Tibial artery (tissue), 4 donors: ENCODE data around the gene PRR20G.

Experiments
- DNase-seq, 2 donors: peaks; one replicate each; pipeline ENCODE4 v3.0.0-alpha.2; 2019
- H3K27ac ChIP-seq, 2 donors: fragments of 200-600 bp; sonication (generic) in 1 of 2; 1 replicate in 1 of 2; 2 replicates in 1 of 2; pipeline ENCODE4 v1.5.1; 2018 to 2019; ENCODE audit warnings: mild to moderate bottlenecking in 1 of 2
- H3K27me3 ChIP-seq, 2 donors: fragments of 200-600 bp; sonication (generic) in 1 of 2; one replicate each; pipeline versions ENCODE4 v1.5.1 to v1.6.0; 2016 to 2019
- H3K36me3 ChIP-seq, 3 donors: fragments of 200-600 bp; sonication (generic) in 2 of 3; one replicate each; pipeline ENCODE4 v1.5.1; 2016 to 2019; ENCODE audit warnings: mild to moderate bottlenecking in 2 of 3
- H3K4me1 ChIP-seq, 4 donors: fragments of 200-600 bp; sonication (generic) in 2 of 4; 1 replicate in 3 of 4; 2 replicates in 1 of 4; pipeline ENCODE4 v1.5.1; 2016 to 2019
- H3K4me3 ChIP-seq, 2 donors: fragments of 200-600 bp; sonication (generic) in 1 of 2; 1 replicate in 1 of 2; 2 replicates in 1 of 2; pipeline ENCODE4 v1.5.1; 2018 to 2019; ENCODE audit warnings: mild to moderate bottlenecking in 2 of 2
- H3K9me3 ChIP-seq, 3 donors: fragments of 200-600 bp; sonication (generic) in 1 of 3; one replicate each; pipeline ENCODE4 v1.5.1; 2016 to 2019
- CTCF ChIP-seq, 2 experiments: fragments of 200-600 bp in 1 of 2; fragments of 450-650 bp in 1 of 2; IDR thresholded peaks; one replicate each; pipeline ENCODE4 v1.5.1; 2017 to 2019; ENCODE audit warnings: antibody characterized with exemption in 2 of 2, mild to moderate bottlenecking in 1 of 2, moderate library complexity in 1 of 2
- intact Hi-C: fragments of 100-400 bp; cut with DNase I; formaldehyde crosslinking; loops from one replicate; pipeline ENCODE4 v1.15.0; 2023; ENCODE audit warnings: low total_unique reads

PRR20G gene

DNA sequence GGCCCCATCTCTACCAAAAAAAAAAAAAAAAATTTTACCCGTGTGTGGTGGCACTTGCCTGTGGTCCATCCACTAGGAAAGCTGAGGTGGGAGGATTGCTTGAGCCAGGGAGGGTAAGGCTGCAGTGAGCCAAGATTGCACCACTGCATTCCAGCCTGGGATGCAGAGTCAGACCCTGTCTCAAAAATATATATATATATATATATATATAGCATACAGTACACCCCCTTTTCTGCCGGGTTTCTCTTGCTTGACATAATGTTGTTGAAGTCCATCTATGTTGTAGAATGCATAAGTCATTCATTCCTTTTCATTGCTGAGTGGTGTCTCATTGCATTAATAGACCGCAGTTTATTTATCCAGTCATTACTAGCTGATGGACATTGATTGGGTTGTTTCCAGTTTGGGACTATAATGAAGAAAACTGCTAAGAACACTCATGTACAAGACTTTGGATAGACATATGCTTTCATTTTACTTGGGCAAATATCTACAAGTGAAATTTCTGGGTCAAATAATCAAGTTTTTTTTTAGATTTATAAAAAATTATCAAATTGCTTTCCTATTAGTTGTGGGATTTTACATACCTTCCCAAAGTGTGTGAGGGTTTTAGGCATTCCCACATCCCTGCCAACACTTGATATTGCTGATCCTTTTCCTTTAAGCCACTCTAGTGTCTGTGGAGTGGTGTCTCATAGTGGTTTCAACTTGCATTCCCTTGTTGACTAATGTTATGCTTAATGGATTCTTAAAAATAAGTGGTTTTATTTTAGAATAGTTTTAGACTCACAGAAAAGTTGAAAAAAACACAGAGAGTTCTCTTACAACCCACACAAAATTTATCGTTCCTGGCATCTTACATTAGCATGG, 2.1 kb upstream of the PRR20G start:
- H3K27ac ChIP-seq = no peak overlapping the region
- H3K4me1 ChIP-seq = no peaks in the 10 kb centered on the region
- intact Hi-C loops = no loop called here
- no peak overlapping the region for H3K4me3 ChIP-seq
- no peak for DNase-seq
- H3K27me3 ChIP-seq = peaks cover 0 to 8% of the 10 kb centered on the region in 2 donors
- no peaks in the 10 kb centered on the region for H3K36me3 ChIP-seq
- no peaks in the 10 kb centered on the region for H3K9me3 ChIP-seq
- no peak for TF ChIP-seq CTCF (IDR thresholded peaks at IDR 0.05)

DNA sequence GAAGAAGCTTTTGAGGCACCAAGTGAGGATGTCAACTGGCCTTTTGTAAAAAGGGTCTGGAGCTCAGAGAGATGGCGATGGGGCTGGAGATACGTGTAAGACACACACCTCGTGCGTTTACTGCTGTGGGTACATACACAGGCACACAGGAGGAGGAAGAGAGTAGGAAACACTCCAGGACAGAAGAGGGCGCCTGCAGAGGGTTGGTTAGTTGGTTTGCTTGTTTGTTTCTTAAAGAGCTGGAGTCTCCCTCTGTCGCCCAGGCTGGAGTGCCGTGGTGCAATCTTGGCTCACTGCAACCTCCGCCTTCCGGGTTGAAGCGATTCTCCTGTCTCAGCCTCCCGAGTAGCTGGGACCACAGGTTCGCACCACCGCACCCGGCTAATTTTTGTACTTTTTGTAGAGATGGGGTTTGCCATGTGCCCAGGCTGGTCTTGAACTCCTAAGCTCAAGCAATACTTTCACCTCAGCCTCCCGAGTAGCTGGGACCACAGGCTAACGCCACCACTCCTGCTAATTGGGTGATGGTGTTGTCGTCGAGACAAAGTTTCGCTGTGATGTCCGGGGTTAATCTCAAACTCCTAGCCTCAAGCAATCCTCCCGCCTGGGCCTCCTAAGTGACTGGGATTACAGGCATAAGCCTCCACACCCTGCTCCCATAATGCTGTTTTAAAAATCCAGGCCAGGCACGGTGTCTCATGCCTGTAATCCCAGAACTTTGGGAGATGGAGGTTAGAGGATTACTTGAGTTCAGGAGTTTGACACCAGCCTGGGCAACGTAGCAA, 1.3 kb upstream of the PRR20G start:
- H3K4me3 ChIP-seq = no peak overlapping the region
- DNase-seq = no peak
- no peak for TF ChIP-seq CTCF (IDR thresholded peaks at IDR 0.05)
- H3K4me1 ChIP-seq = no peaks in the 10 kb centered on the region
- H3K27ac ChIP-seq = no peak overlapping the region
- intact Hi-C loops = no loop called here
- H3K27me3 ChIP-seq = peaks cover 0 to 8% of the 10 kb centered on the region in 2 donors
- no peaks in the 10 kb centered on the region for H3K36me3 ChIP-seq
- H3K9me3 ChIP-seq = no peaks in the 10 kb centered on the region

DNA sequence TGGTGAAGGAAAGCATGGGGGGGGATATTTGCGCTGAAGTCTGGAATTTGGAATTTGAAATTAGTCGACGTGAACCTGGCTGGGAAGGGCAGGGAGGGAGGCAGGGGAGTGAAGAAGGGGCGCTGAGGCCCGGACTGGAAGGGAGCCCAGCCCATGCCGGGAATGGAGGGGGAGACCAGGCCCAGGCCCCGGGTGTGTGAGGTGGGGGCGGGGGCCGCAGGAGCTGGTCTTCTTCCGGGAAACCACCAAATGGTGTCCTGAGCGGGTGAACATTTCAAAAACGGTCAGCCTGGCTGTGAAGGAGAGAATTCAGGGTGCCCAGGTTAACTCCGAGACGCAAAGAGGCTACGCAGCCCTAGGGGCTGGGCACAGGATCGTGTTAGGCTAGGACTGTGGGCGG, 497 bp upstream of the PRR20G start:
- H3K9me3 ChIP-seq = no peaks in the 10 kb centered on the region
- intact Hi-C loops = no loop called here

DNA sequence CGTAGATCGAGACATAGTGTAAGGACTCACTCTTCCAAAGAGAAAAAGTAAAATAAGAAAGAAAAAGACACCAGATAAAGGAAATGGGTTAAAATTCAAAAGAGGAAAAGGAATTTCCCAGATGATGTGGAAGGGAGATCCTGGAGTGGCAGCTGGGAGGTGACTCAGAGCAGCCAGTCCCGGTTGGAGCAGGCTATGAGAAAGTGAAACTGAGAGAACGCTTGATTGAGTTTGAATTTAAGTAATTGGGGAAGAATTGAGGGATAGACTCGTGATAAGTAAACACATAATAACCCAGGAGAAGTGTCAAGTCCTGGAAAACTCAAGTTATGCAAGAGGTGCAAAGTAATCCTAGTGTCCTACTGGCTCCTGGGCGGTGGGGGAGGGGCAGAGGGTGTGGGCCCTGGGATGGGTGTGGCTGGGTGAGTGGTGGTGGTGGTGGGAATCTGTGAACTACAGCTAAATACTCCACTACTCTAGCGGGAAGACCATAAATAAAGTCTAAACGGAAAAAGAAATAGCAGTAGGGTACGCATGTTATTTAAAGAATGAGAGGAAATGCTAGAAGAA, 1.2 kb downstream of the PRR20G start:
- DNase-seq = no peak
- intact Hi-C loops = no loop called here
- Histone ChIP-seq H3K27ac (no peak overlapping the region), H3K4me3 (no peak overlapping the region), H3K27me3 (no peaks in the 10 kb centered on the region), H3K4me1 (no peaks in the 10 kb centered on the region), H3K36me3 (no peaks in the 10 kb centered on the region), H3K9me3 (no peaks in the 10 kb centered on the region)
- no peak for TF ChIP-seq CTCF (IDR thresholded peaks at IDR 0.05)

More for the DNA sequence above, 497 bp upstream of the PRR20G start:
- H3K27ac ChIP-seq = no peak overlapping the region
- no peak for TF ChIP-seq CTCF (IDR thresholded peaks at IDR 0.05)
- peaks cover 0 to 3% of the 10 kb centered on the region in 2 donors for H3K27me3 ChIP-seq
- no peaks in the 10 kb centered on the region for H3K4me1 ChIP-seq
- no peak overlapping the region for H3K4me3 ChIP-seq
- DNase-seq = no peak
- H3K36me3 ChIP-seq = no peaks in the 10 kb centered on the region

GRCh38 chr3:127284258-127284657, 3.6 kb downstream of the PRR20G start:
- DNase-seq = no peak
- no peaks in the 10 kb centered on the region for H3K27me3 ChIP-seq
- H3K4me1 ChIP-seq = no peaks in the 10 kb centered on the region
- intact Hi-C loops = no loop called here
- no peak overlapping the region for H3K4me3 ChIP-seq
- H3K36me3 ChIP-seq = no peaks in the 10 kb centered on the region
- no peaks in the 10 kb centered on the region for H3K9me3 ChIP-seq
- no peak overlapping the region for H3K27ac ChIP-seq
- TF ChIP-seq CTCF (IDR thresholded peaks at IDR 0.05) = no peak
